ENCODE measurements around the gene JPH4. TPM values are rescaled to one million over a fixed set of nuclear protein-coding genes. Genes with fewer than 3 reads are reported as not detected.
A peak's percentile ranks its signal among the peaks of the same experiment; 100 is the strongest.

JPH4 gene
- total and polyA plus RNA-seq, 2 donors (not counting 1 experiment from before 2014, with no cell fraction given), result not detected

GRCh38 chr14:23579311-23579630 is 681 bp upstream of the JPH4 start:
- no peak overlapping the region for H3K27ac ChIP-seq (ENCODE audit: low read length in 2 of 2)
- H4K20me1 ChIP-seq (ENCODE audit: control insufficient read depth, insufficient read depth, low read length, poor library complexity, severe bottlenecking), result no peaks in the 10 kb centered on the region
- DNase-seq (no peak), ATAC-seq (ENCODE audit: low read depth) (no peak)
- Mint-ChIP-seq H3K27me3 (peaks cover 60% of the 10 kb centered on the region), H3K4me3 (no peak overlapping the region), H3K4me1 (peaks cover 16% of the 10 kb centered on the region), H3K27ac (no peak overlapping the region), H3K9me3 (ENCODE audit: insufficient read depth) (no peaks in the 10 kb centered on the region)
- H3K79me2 ChIP-seq (ENCODE audit: control insufficient read depth, insufficient read depth, low read length), result no peaks in the 10 kb centered on the region
- POLR2A ChIA-PET, result interaction anchor here (0.6 kb wide), 1 partner anchor 25 kb away, joined by 7 read pairs; no protein-coding TSS in a partner anchor
- H3K4me3 ChIP-seq (ENCODE audit: control extremely low read depth in 1 of 5, extremely low read depth in 1 of 5, insufficient read depth in 1 of 5, low read depth in 2 of 5, low read length in 4 of 5), result no peak overlapping the region
- H3K36me3 ChIP-seq (replicated peaks in 1 of 2; ENCODE audit: control extremely low read depth in 1 of 2, control insufficient read depth in 1 of 2, extremely low read depth in 1 of 2, insufficient read depth in 2 of 2, low read length in 1 of 2), result no peaks in the 10 kb centered on the region
- H3K9me3 ChIP-seq (ENCODE audit: control extremely low read depth in 1 of 3, control insufficient read depth in 2 of 3, insufficient read depth in 1 of 3, low read length in 2 of 3), result peaks cover 0 to 17% (median 0%) of the 10 kb centered on the region in 3 donors
- H3K4me2 ChIP-seq (replicated peaks; ENCODE audit: low read depth, low read length, poor library complexity, severe bottlenecking), result no peak overlapping the region
- peaks cover 20 to 27% of the 10 kb centered on the region in 2 donors for H3K4me1 ChIP-seq (ENCODE audit: control insufficient read depth in 2 of 2, insufficient read depth in 2 of 2, low read length in 2 of 2)
- no peak overlapping the region for H3K9ac ChIP-seq (ENCODE audit: low read length)
- H2AFZ ChIP-seq (ENCODE audit: insufficient read depth, low read depth, low read length, poor library complexity, severe bottlenecking), result no peak overlapping the region
- peaks cover 0 to 56% (median 26%) of the 10 kb centered on the region in 4 experiments for H3K27me3 ChIP-seq (replicated peaks in 1 of 4; ENCODE audit: control extremely low read depth in 1 of 4, control insufficient read depth in 3 of 4, insufficient read depth in 4 of 4, low read length in 3 of 4)
- TF ChIP-seq CTCF (IDR thresholded peaks at IDR 0.05) (no peak), EZH2 (IDR thresholded peaks at IDR 0.05; ENCODE audit: borderline replicate concordance, insufficient read depth, low read depth, low read length, poor library complexity, severe bottlenecking) (no peak)
- WGBS (ENCODE audit: insufficient coverage), result 88% methylated on average over 3 of the region's 3 CpGs
- intact Hi-C loops (cut with micrococcal nuclease), result no loop called here
- CTCF ChIA-PET, result no interaction called here

GRCh38 chr14:23577710-23578392 is 739 bp downstream of the JPH4 start:
- Histone ChIP-seq H3K27me3 (replicated peaks in 1 of 4; ENCODE audit: control extremely low read depth in 1 of 4, control insufficient read depth in 3 of 4, insufficient read depth in 4 of 4, low read length in 3 of 4) (peaks cover 0 to 63% (median 26%) of the 10 kb centered on the region in 4 experiments), H3K79me2 (ENCODE audit: control insufficient read depth, insufficient read depth, low read length) (no peaks in the 10 kb centered on the region), H3K4me3 (ENCODE audit: control extremely low read depth in 1 of 5, extremely low read depth in 1 of 5, insufficient read depth in 1 of 5, low read depth in 2 of 5, low read length in 4 of 5) (no peak overlapping the region), H3K4me1 (ENCODE audit: control insufficient read depth in 2 of 2, insufficient read depth in 2 of 2, low read length in 2 of 2) (peaks cover 20 to 27% of the 10 kb centered on the region in 2 donors), H2AFZ (ENCODE audit: insufficient read depth, low read depth, low read length, poor library complexity, severe bottlenecking) (peak overlapping the region; percentile 58), H3K36me3 (replicated peaks in 1 of 2; ENCODE audit: control extremely low read depth in 1 of 2, control insufficient read depth in 1 of 2, extremely low read depth in 1 of 2, insufficient read depth in 2 of 2, low read length in 1 of 2) (no peaks in the 10 kb centered on the region), H3K27ac (ENCODE audit: low read length in 2 of 2) (no peak overlapping the region), H3K9me3 (ENCODE audit: control extremely low read depth in 1 of 3, control insufficient read depth in 2 of 3, insufficient read depth in 1 of 3, low read length in 2 of 3) (peaks cover 0 to 17% (median 0%) of the 10 kb centered on the region in 3 donors), H3K9ac (ENCODE audit: low read length) (peak overlapping the region; percentile 45), H4K20me1 (ENCODE audit: control insufficient read depth, insufficient read depth, low read length, poor library complexity, severe bottlenecking) (no peaks in the 10 kb centered on the region), H3K4me2 (replicated peaks; ENCODE audit: low read depth, low read length, poor library complexity, severe bottlenecking) (peak overlapping the region; percentile 75)
- TF ChIP-seq CTCF (IDR thresholded peaks at IDR 0.05) (no peak), EZH2 (IDR thresholded peaks at IDR 0.05; ENCODE audit: borderline replicate concordance, insufficient read depth, low read depth, low read length, poor library complexity, severe bottlenecking) (no peak)
- intact Hi-C loops (cut with micrococcal nuclease), result no loop called here
- peak overlapping the region; percentile 23 for H3K4me3 Mint-ChIP-seq
- peaks cover 60% of the 10 kb centered on the region for H3K27me3 Mint-ChIP-seq
- H3K4me1 Mint-ChIP-seq, result peaks cover 16% of the 10 kb centered on the region
- ChIA-PET POLR2A (no interaction called here), CTCF (interaction anchor here (0.7 kb wide), 1 partner anchor 16 kb away, joined by 3 read pairs; no protein-coding TSS in a partner anchor)
- H3K27ac Mint-ChIP-seq, result no peak overlapping the region
- DNase-seq, result peak; percentile 36
- H3K9me3 Mint-ChIP-seq (ENCODE audit: insufficient read depth), result no peaks in the 10 kb centered on the region
- WGBS (ENCODE audit: insufficient coverage), result 7% methylated on average over 13 of the region's 24 CpGs
- no peak for ATAC-seq (ENCODE audit: low read depth)
